Cerebellar cortex (tissue), 1 donor: Measurements from ENCODE around the gene OR52B6.
"Not testable (repeated sequence)": the region's sequence is repeated elsewhere in the genome, so short reads cannot be mapped to it uniquely, and the experiment has no call there.

Source experiments
- DNase-seq: peaks from one replicate; pipeline ENCODE4 v3.0.0-alpha.2; 2015; ENCODE audit warnings: low spot score

OR52B6 gene

DNA sequence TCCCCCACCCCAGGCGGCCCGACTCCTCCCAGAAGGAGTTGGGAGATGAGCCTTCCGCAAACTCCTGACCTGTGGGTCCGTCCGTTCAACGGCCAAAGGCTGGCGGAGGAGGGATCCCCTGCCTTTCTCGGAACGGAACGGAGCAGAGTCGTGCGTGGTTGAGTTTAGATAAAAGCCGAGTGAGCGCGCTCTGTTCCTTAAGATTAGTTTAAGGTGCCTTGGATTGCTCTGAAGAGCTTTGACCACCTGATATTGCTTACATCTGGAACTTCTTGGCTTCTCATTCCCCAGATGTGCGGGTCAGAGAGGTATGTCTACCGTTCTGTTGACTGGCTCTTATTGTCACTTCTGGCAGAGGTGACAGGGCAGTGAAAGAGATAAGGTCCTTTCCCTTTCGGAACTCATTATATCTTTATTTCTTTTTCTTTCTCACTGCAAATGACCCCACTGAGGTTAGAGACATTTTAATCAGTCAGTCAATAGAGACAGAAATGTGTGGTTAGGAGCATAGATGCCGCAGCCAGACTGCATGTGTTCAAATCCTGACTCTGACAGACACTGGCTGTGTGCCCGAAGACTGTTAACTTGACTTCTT, 16.0 kb downstream of the OR52B6 start, which contains the start of gene TRIM6:
TSS of gene TRIM6 (plus strand) at position 31 of the 595 bp plus-strand sequence. CDS start at position 292, 261 bp downstream.
- no peak for DNase-seq

DNA sequence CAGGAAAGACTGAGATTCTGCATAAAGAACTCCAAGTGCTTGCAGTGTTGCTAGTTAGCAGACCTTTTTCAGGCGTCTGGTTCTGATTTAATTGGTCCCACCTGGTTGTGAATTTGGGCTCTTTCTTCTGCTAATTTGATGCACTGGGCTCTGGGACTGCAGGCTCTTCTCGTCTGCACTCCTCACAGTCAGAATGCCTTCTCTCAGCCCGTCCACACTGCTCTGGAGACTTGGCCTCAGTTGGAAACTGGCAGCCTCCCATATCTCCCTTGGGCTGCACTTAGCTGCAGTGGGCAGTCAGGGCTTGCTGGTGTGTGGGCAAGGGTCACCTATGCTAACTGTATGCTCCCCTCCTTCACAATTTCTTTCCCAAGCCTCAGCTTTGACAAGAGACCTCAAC, 17.3 kb downstream of the OR52B6 start:
- no peak for DNase-seq

DNA sequence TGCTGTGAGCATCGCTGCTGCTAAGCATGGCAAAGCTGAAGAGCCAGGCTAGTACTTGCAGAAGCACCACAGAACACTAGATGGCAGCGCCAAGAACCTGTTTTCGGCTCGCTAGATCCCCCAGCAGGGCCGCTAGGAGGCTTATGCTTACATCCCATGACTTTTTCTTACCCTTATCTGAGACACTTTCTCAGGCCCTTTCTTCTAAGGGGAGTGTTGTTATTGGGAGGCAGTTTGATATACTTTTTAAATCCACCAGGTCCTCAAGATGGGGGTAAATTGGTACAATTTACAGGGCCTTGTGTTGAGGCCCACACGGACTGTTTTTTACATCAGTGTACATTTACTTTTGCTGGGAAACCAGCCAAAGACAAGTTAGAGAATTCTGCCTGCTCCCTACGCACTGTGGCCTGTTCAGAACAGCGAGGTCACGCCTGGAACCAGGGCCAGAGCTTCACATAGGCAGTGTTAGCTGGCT, 19.7 kb downstream of the OR52B6 start:
- DNase-seq: peak; percentile 53

DNA sequence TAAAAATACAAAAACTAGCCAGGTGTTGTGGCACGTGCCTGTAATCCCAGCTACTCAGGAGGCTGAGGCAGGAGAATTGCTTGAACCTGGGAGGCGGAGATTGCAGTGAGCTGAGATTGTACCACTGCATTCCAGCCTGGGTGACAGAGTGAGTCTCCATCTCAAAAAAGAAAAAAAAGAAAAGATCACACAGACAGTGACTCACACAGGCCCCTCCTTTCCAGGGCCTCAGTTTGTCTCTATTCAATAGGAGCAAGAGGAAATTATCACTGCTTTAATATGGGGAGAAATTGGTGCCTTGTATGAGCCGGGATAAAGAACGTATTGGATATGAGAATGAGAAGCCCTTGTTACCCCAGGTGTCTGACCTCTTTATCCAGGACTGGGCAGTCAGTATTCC, 22.1 kb downstream of the OR52B6 start:
- DNase-seq: not testable (repeated sequence)

- DNase-seq: peak; percentile 74
These were observed 22.6 kb downstream of the OR52B6 start for GRCh38 chr11:5603326-5603725.

- no peak for DNase-seq
These were observed 24.2 kb downstream of the OR52B6 start for GRCh38 chr11:5604896-5605295.

DNA sequence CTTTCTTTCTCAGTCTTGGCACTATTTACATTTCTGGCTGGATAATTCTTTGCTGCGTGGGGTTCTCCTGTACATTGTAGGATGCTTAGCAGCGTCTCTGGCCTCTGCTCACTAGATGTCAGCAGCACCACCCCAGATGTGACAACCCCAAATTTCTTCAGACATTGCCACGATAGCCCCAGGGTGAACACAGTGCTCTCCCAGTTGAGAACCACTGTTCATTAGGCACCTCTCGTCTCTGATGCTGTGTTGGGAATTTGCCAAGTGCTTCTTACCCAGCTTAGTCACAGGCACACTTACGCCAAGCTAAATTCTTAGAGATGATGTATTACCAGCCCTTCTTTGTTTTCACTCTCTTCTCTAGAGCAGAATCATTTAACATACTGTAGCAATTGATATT, 25.2 kb downstream of the OR52B6 start:
- DNase-seq: no peak

DNA sequence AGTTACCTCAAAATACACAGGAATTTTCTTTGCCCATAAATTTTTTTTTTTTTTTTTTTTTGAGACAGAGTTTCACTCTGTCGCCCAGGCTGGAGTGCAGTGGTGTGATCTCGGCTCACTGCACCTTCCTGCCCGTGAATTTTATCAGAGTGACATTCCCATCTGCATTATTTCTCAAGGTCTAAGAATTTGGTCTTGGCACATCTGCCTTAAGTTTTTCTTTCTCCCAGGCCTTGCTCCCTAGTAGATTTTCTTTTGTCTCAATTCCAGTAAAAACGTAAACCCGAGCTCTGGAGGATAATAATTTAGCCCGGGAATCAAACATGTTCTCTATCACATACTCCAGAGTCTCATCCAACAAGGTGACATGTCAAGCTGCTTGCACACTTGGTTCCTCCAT, 28.1 kb downstream of the OR52B6 start:
- no peak for DNase-seq

- no peak for DNase-seq
These were observed 29.8 kb downstream of the OR52B6 start for GRCh38 chr11:5610446-5610845.

DNA sequence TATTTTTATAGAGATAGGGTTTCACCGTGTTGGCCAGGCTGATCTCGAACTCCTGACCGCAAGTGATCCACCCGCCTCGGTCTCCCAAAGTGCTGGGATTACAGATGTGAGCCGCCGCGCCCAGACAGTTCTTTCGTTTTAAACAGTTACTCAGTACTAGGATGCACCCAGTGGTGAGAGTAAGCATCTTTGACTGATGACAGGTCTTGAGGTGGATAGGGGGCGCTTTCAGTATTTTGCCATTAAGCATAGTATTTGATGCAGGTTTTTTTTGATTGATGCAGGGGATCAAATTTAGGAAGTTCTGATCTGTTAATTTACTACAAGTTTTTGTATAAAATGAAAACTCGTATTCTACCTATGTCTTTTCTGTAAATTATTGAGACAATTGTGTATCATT, 30.9 kb downstream of the OR52B6 start:
- DNase-seq: no peak

GRCh38 chr11:5618807-5619206, 38.1 kb downstream of the OR52B6 start:
- DNase-seq: no peak

GRCh38 chr11:5620651-5621521, 40.2 kb downstream of the OR52B6 start:
- no peak for DNase-seq

DNA sequence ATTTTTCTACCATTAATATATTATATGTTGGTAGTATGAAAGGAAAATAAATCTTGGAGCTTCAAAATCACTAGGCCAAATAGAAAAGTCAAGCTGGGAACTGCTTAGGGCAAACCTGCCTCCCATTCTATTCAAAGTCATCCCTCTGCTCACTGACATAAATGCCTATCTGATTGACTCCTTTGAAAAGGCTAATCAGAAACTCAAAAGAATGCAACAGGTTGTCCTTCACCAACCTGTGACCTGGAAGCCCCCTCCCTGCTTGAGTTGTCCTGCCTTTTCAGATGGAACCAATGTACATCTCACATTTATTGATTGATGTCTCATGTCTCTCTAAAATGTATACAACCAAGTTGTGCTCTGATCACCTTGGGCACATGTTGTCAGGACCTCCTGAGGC, 40.9 kb downstream of the OR52B6 start:
- no peak for DNase-seq

GRCh38 chr11:5622802-5623201, 42.1 kb downstream of the OR52B6 start:
- no peak for DNase-seq

- DNase-seq: no peak
These were observed 44.0 kb downstream of the OR52B6 start, which contains the start of gene TRIM34 for GRCh38 chr11:5624489-5625279. TSS of gene TRIM34 (plus strand) at chr11:5625001. CDS start at chr11:5632332, 7,331 bp downstream.

GRCh38 chr11:5625281-5625680, 44.6 kb downstream of the OR52B6 start:
- DNase-seq: no peak

GRCh38 chr11:5626196-5626595, 45.5 kb downstream of the OR52B6 start:
- DNase-seq: no peak

GRCh38 chr11:5631417-5631816, 50.7 kb downstream of the OR52B6 start:
- no peak for DNase-seq
